ENCODE measurements around the gene LMBR1.

GRCh38 chr7:156886020-156886795, 6.8 kb downstream of the LMBR1 start:
- TF ChIP-seq POLR2A (IDR thresholded peaks at IDR 0.05) (no peak), CTCF (IDR thresholded peaks at IDR 0.05) (no peak)
